ENCODE data around the gene TBX1.

The TBX1 gene

GRCh38 chr22:19803736-19804267, 43.2 kb downstream of the TBX1 start:
- H3K36me3 Mint-ChIP-seq (ENCODE audit: low read depth) = no peaks in the 10 kb centered on the region
- H3K4me3 Mint-ChIP-seq = no peak overlapping the region
- no peaks in the 10 kb centered on the region for H3K4me1 Mint-ChIP-seq (ENCODE audit: low read depth)
- no peak overlapping the region for H3K27ac Mint-ChIP-seq
- H3K9me3 Mint-ChIP-seq = no peaks in the 10 kb centered on the region
- H3K27me3 Mint-ChIP-seq (ENCODE audit: low read depth) = no peaks in the 10 kb centered on the region
- DNase-seq (ENCODE audit: low spot score) = no peak

GRCh38 chr22:19805821-19806212, 45.2 kb downstream of the TBX1 start:
- H3K27ac Mint-ChIP-seq = no peak overlapping the region
- DNase-seq (ENCODE audit: low spot score) = no peak
- no peaks in the 10 kb centered on the region for H3K4me1 Mint-ChIP-seq (ENCODE audit: low read depth)
- H3K27me3 Mint-ChIP-seq (ENCODE audit: low read depth) = no peaks in the 10 kb centered on the region
- H3K36me3 Mint-ChIP-seq (ENCODE audit: low read depth) = no peaks in the 10 kb centered on the region
- H3K9me3 Mint-ChIP-seq = no peaks in the 10 kb centered on the region
- no peak overlapping the region for H3K4me3 Mint-ChIP-seq

GRCh38 chr22:19806213-19807160, 45.9 kb downstream of the TBX1 start:
- DNase-seq (ENCODE audit: low spot score) = no peak
- Mint-ChIP-seq H3K4me3 (no peak overlapping the region), H3K27me3 (ENCODE audit: low read depth) (no peaks in the 10 kb centered on the region), H3K9me3 (no peaks in the 10 kb centered on the region), H3K36me3 (ENCODE audit: low read depth) (no peaks in the 10 kb centered on the region), H3K27ac (no peak overlapping the region), H3K4me1 (ENCODE audit: low read depth) (no peaks in the 10 kb centered on the region)

- no peak overlapping the region for H3K4me3 Mint-ChIP-seq
- no peaks in the 10 kb centered on the region for H3K27me3 Mint-ChIP-seq (ENCODE audit: low read depth)
- no peak for DNase-seq (ENCODE audit: low spot score)
- no peaks in the 10 kb centered on the region for H3K4me1 Mint-ChIP-seq (ENCODE audit: low read depth)
- no peak overlapping the region for H3K27ac Mint-ChIP-seq
- H3K9me3 Mint-ChIP-seq = no peaks in the 10 kb centered on the region
- H3K36me3 Mint-ChIP-seq (ENCODE audit: low read depth) = no peaks in the 10 kb centered on the region
These were observed 46.8 kb downstream of the TBX1 start for GRCh38 chr22:19807161-19807913.

GRCh38 chr22:19807914-19808872, 47.6 kb downstream of the TBX1 start:
- no peak for DNase-seq (ENCODE audit: low spot score)
- Mint-ChIP-seq H3K27me3 (ENCODE audit: low read depth) (no peaks in the 10 kb centered on the region), H3K36me3 (ENCODE audit: low read depth) (no peaks in the 10 kb centered on the region), H3K9me3 (no peaks in the 10 kb centered on the region), H3K4me3 (no peak overlapping the region), H3K27ac (no peak overlapping the region), H3K4me1 (ENCODE audit: low read depth) (no peaks in the 10 kb centered on the region)

- Mint-ChIP-seq H3K36me3 (ENCODE audit: low read depth) (no peaks in the 10 kb centered on the region), H3K27ac (no peak overlapping the region), H3K27me3 (ENCODE audit: low read depth) (no peaks in the 10 kb centered on the region), H3K9me3 (no peaks in the 10 kb centered on the region), H3K4me3 (no peak overlapping the region), H3K4me1 (ENCODE audit: low read depth) (no peaks in the 10 kb centered on the region)
- no peak for DNase-seq (ENCODE audit: low spot score)
These were observed 48.4 kb downstream of the TBX1 start for GRCh38 chr22:19808873-19809478.

- Mint-ChIP-seq H3K27me3 (ENCODE audit: low read depth) (no peaks in the 10 kb centered on the region), H3K9me3 (no peaks in the 10 kb centered on the region), H3K36me3 (ENCODE audit: low read depth) (no peaks in the 10 kb centered on the region), H3K4me3 (no peak overlapping the region), H3K4me1 (ENCODE audit: low read depth) (no peaks in the 10 kb centered on the region), H3K27ac (no peak overlapping the region)
- DNase-seq (ENCODE audit: low spot score) = no peak
These were observed 49.2 kb downstream of the TBX1 start for GRCh38 chr22:19809741-19810140.

- no peak for DNase-seq (ENCODE audit: low spot score)
- no peaks in the 10 kb centered on the region for H3K36me3 Mint-ChIP-seq (ENCODE audit: low read depth)
- H3K9me3 Mint-ChIP-seq = no peaks in the 10 kb centered on the region
- H3K27ac Mint-ChIP-seq = no peak overlapping the region
- no peaks in the 10 kb centered on the region for H3K27me3 Mint-ChIP-seq (ENCODE audit: low read depth)
- H3K4me3 Mint-ChIP-seq = no peak overlapping the region
- no peaks in the 10 kb centered on the region for H3K4me1 Mint-ChIP-seq (ENCODE audit: low read depth)
These were observed 50.0 kb downstream of the TBX1 start for GRCh38 chr22:19810381-19811201.

GRCh38 chr22:19811211-19811621, 50.6 kb downstream of the TBX1 start:
- H3K36me3 Mint-ChIP-seq (ENCODE audit: low read depth) = no peaks in the 10 kb centered on the region
- no peak for DNase-seq (ENCODE audit: low spot score)
- H3K9me3 Mint-ChIP-seq = no peaks in the 10 kb centered on the region
- H3K4me1 Mint-ChIP-seq (ENCODE audit: low read depth) = no peaks in the 10 kb centered on the region
- H3K27ac Mint-ChIP-seq = no peak overlapping the region
- no peak overlapping the region for H3K4me3 Mint-ChIP-seq
- H3K27me3 Mint-ChIP-seq (ENCODE audit: low read depth) = no peaks in the 10 kb centered on the region

- H3K4me3 Mint-ChIP-seq = no peak overlapping the region
- no peaks in the 10 kb centered on the region for H3K4me1 Mint-ChIP-seq (ENCODE audit: low read depth)
- no peaks in the 10 kb centered on the region for H3K9me3 Mint-ChIP-seq
- no peaks in the 10 kb centered on the region for H3K27me3 Mint-ChIP-seq (ENCODE audit: low read depth)
- no peak for DNase-seq (ENCODE audit: low spot score)
- H3K36me3 Mint-ChIP-seq (ENCODE audit: low read depth) = no peaks in the 10 kb centered on the region
- no peak overlapping the region for H3K27ac Mint-ChIP-seq
These were observed 51.5 kb downstream of the TBX1 start for GRCh38 chr22:19811811-19812771.

- Mint-ChIP-seq H3K27me3 (ENCODE audit: low read depth) (no peaks in the 10 kb centered on the region), H3K4me3 (no peak overlapping the region), H3K27ac (no peak overlapping the region), H3K4me1 (ENCODE audit: low read depth) (no peaks in the 10 kb centered on the region), H3K9me3 (no peaks in the 10 kb centered on the region), H3K36me3 (ENCODE audit: low read depth) (no peaks in the 10 kb centered on the region)
- DNase-seq (ENCODE audit: low spot score) = no peak
These were observed 52.3 kb downstream of the TBX1 start for GRCh38 chr22:19812910-19813309.

GRCh38 chr22:19814428-19814827, 53.9 kb downstream of the TBX1 start:
- H3K27me3 Mint-ChIP-seq (ENCODE audit: low read depth) = no peaks in the 10 kb centered on the region
- no peak overlapping the region for H3K27ac Mint-ChIP-seq
- H3K4me1 Mint-ChIP-seq (ENCODE audit: low read depth) = no peaks in the 10 kb centered on the region
- H3K4me3 Mint-ChIP-seq = no peak overlapping the region
- H3K9me3 Mint-ChIP-seq = no peaks in the 10 kb centered on the region
- no peak for DNase-seq (ENCODE audit: low spot score)
- H3K36me3 Mint-ChIP-seq (ENCODE audit: low read depth) = no peaks in the 10 kb centered on the region

All from T-helper 2 cell treated with Interferon-gamma antibody and Interleukin-4, amounts not matched to agents 5 μg/mL and 100 μg/mL, for 36 hours (primary cell).